ENCODE data around the gene KCNV2.

Gene KCNV2

GRCh38 chr9:2727374-2727773 is 10.1 kb downstream of the KCNV2 start:
- H3K4me2 ChIP-seq (ENCODE audit: insufficient read depth, low read length, poor library complexity, severe bottlenecking), result no peak overlapping the region
- no peaks in the 10 kb centered on the region for H3K79me1 ChIP-seq (ENCODE audit: low read depth, low read length)
- no peak overlapping the region for H3K18ac ChIP-seq (ENCODE audit: low read length)
- DNase-seq (ENCODE audit: low spot score), result no peak
- H2BK12ac ChIP-seq (ENCODE audit: low read length), result no peak overlapping the region
- no peak overlapping the region for H3K14ac ChIP-seq (ENCODE audit: low read length)
- no peaks in the 10 kb centered on the region for H3K27me3 ChIP-seq (ENCODE audit: control insufficient read depth in 3 of 3, insufficient read depth in 3 of 3, low read depth in 1 of 3, low read length in 3 of 3)
- no peaks in the 10 kb centered on the region for H3K36me3 ChIP-seq (replicated peaks in 1 of 2; ENCODE audit: control insufficient read depth in 2 of 2, insufficient read depth in 2 of 2, low read length in 2 of 2)
- H2AK5ac ChIP-seq (ENCODE audit: low read depth, low read length), result no peak overlapping the region
- WGBS, 2 donors (ENCODE audit: extremely low coverage in 2 of 2, insufficient read length in 2 of 2, insufficient replicate concordance in 1 of 2), result no CpG with 5 or more reads among the region's 2 CpGs
- no peak overlapping the region for H3K4ac ChIP-seq (ENCODE audit: low read length)
- no peak overlapping the region for H3K23ac ChIP-seq (ENCODE audit: low read depth, low read length, poor library complexity)
- no peak overlapping the region for H2BK15ac ChIP-seq (ENCODE audit: low read length)
- H3K9me3 ChIP-seq (replicated peaks in 1 of 2; ENCODE audit: control insufficient read depth in 2 of 2, insufficient read depth in 1 of 2, low read depth in 1 of 2, low read length in 2 of 2), result no peaks in the 10 kb centered on the region
- no peak overlapping the region for H4K91ac ChIP-seq (ENCODE audit: low read depth, low read length, poor library complexity)
- no peak overlapping the region for H3K4me3 ChIP-seq (ENCODE audit: low read length in 2 of 2)
- peaks cover 6 to 14% of the 10 kb centered on the region in 2 donors for H3K4me1 ChIP-seq (ENCODE audit: control insufficient read depth in 2 of 2, insufficient read depth in 1 of 2, low read depth in 1 of 2, low read length in 2 of 2)
- no peak overlapping the region for H4K8ac ChIP-seq (ENCODE audit: low read depth, low read length)
- H3K9ac ChIP-seq (ENCODE audit: low read depth, low read length, poor library complexity), result no peak overlapping the region
- no peak overlapping the region for H2AFZ ChIP-seq (ENCODE audit: low read length)
- no peak overlapping the region for H2BK120ac ChIP-seq (ENCODE audit: low read depth, low read length)
- H3K27ac ChIP-seq (replicated peaks; ENCODE audit: low read length), result no peak overlapping the region
- H2BK5ac ChIP-seq (ENCODE audit: low read length), result no peak overlapping the region

GRCh38 chr9:2727966-2728613 is 10.8 kb downstream of the KCNV2 start:
- Histone ChIP-seq H2BK12ac (ENCODE audit: low read length) (no peak overlapping the region), H2BK5ac (ENCODE audit: low read length) (no peak overlapping the region), H2AFZ (ENCODE audit: low read length) (no peak overlapping the region), H3K4ac (ENCODE audit: low read length) (no peak overlapping the region), H3K18ac (ENCODE audit: low read length) (no peak overlapping the region), H3K9ac (ENCODE audit: low read depth, low read length, poor library complexity) (no peak overlapping the region), H3K36me3 (replicated peaks in 1 of 2; ENCODE audit: control insufficient read depth in 2 of 2, insufficient read depth in 2 of 2, low read length in 2 of 2) (no peaks in the 10 kb centered on the region), H3K27ac (replicated peaks; ENCODE audit: low read length) (no peak overlapping the region), H3K23ac (ENCODE audit: low read depth, low read length, poor library complexity) (no peak overlapping the region), H4K91ac (ENCODE audit: low read depth, low read length, poor library complexity) (no peak overlapping the region), H3K4me1 (ENCODE audit: control insufficient read depth in 2 of 2, insufficient read depth in 1 of 2, low read depth in 1 of 2, low read length in 2 of 2) (peaks cover under 1 to 12% of the 10 kb centered on the region in 2 donors), H3K9me3 (replicated peaks in 1 of 2; ENCODE audit: control insufficient read depth in 2 of 2, insufficient read depth in 1 of 2, low read depth in 1 of 2, low read length in 2 of 2) (no peaks in the 10 kb centered on the region), H3K27me3 (ENCODE audit: control insufficient read depth in 3 of 3, insufficient read depth in 3 of 3, low read depth in 1 of 3, low read length in 3 of 3) (no peaks in the 10 kb centered on the region), H4K8ac (ENCODE audit: low read depth, low read length) (no peak overlapping the region), H2AK5ac (ENCODE audit: low read depth, low read length) (no peak overlapping the region), H2BK15ac (ENCODE audit: low read length) (no peak overlapping the region), H3K79me1 (ENCODE audit: low read depth, low read length) (no peaks in the 10 kb centered on the region), H3K4me2 (ENCODE audit: insufficient read depth, low read length, poor library complexity, severe bottlenecking) (no peak overlapping the region), H3K14ac (ENCODE audit: low read length) (no peak overlapping the region), H2BK120ac (ENCODE audit: low read depth, low read length) (no peak overlapping the region), H3K4me3 (ENCODE audit: low read length in 2 of 2) (no peak overlapping the region)
- no CpG with 5 or more reads among the region's 5 CpGs for WGBS, 2 donors (ENCODE audit: extremely low coverage in 2 of 2, insufficient read length in 2 of 2, insufficient replicate concordance in 1 of 2)
- DNase-seq (ENCODE audit: low spot score), result no peak

DNA sequence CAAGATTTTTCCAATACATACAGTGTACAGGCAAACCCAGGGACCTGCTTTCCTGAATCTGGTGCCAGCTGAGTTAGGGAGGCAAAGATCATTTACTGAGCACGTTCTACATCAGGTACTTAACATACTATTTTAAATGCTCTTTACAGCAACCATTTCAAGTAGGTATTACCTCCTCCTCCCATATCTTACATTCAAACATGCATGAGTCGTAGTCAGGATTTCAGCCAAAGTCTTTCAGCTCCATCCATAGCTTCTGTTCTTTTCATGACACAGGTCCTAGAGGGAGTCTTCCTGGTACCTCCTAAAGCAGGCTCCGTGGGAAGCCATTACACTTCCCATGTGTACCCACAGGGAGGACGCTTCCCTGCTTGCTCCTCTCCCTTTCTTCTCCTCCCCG is 11.7 kb downstream of the KCNV2 start:
- Histone ChIP-seq H2AK5ac (ENCODE audit: low read depth, low read length) (no peak overlapping the region), H2BK15ac (ENCODE audit: low read length) (no peak overlapping the region), H3K18ac (ENCODE audit: low read length) (no peak overlapping the region), H3K14ac (ENCODE audit: low read length) (no peak overlapping the region), H3K79me1 (ENCODE audit: low read depth, low read length) (no peaks in the 10 kb centered on the region), H2BK12ac (ENCODE audit: low read length) (no peak overlapping the region), H4K8ac (ENCODE audit: low read depth, low read length) (no peak overlapping the region), H3K4me3 (ENCODE audit: low read length in 2 of 2) (no peak overlapping the region), H3K4ac (ENCODE audit: low read length) (no peak overlapping the region), H3K27ac (replicated peaks; ENCODE audit: low read length) (no peak overlapping the region), H2AFZ (ENCODE audit: low read length) (no peak overlapping the region), H3K4me1 (ENCODE audit: control insufficient read depth in 2 of 2, insufficient read depth in 1 of 2, low read depth in 1 of 2, low read length in 2 of 2) (peaks cover 0 to 11% of the 10 kb centered on the region in 2 donors), H3K23ac (ENCODE audit: low read depth, low read length, poor library complexity) (no peak overlapping the region), H3K9me3 (replicated peaks in 1 of 2; ENCODE audit: control insufficient read depth in 2 of 2, insufficient read depth in 1 of 2, low read depth in 1 of 2, low read length in 2 of 2) (no peaks in the 10 kb centered on the region), H3K36me3 (replicated peaks in 1 of 2; ENCODE audit: control insufficient read depth in 2 of 2, insufficient read depth in 2 of 2, low read length in 2 of 2) (no peaks in the 10 kb centered on the region), H3K27me3 (ENCODE audit: control insufficient read depth in 3 of 3, insufficient read depth in 3 of 3, low read depth in 1 of 3, low read length in 3 of 3) (no peaks in the 10 kb centered on the region), H2BK5ac (ENCODE audit: low read length) (no peak overlapping the region), H3K4me2 (ENCODE audit: insufficient read depth, low read length, poor library complexity, severe bottlenecking) (no peak overlapping the region), H3K9ac (ENCODE audit: low read depth, low read length, poor library complexity) (no peak overlapping the region), H4K91ac (ENCODE audit: low read depth, low read length, poor library complexity) (no peak overlapping the region), H2BK120ac (ENCODE audit: low read depth, low read length) (no peak overlapping the region)
- no CpG with 5 or more reads among the region's 5 CpGs for WGBS, 2 donors (ENCODE audit: extremely low coverage in 2 of 2, insufficient read length in 2 of 2, insufficient replicate concordance in 1 of 2)
- DNase-seq (ENCODE audit: low spot score), result no peak

DNA sequence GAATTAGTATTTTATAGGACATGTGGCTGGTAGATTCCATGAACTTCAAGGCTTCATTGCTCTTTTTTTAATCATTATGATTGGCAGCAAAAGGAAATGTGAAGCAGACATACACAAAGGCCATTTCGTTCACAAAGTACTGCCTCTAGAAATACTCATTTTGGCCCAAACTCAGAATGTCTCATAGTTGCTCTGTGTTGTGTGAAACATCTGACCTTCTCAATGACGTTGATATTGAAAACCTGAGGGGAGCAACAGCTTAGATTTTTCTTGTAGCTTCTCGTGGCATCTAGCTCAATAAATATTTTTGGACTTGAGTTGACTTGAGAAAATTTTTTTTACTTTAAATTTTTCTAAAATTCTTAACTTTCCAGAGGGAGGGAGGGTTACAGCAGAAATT is 12.4 kb downstream of the KCNV2 start:
- H3K27ac ChIP-seq (replicated peaks; ENCODE audit: low read length), result no peak overlapping the region
- no CpG with 5 or more reads among the region's 3 CpGs for WGBS, 2 donors (ENCODE audit: extremely low coverage in 2 of 2, insufficient read length in 2 of 2, insufficient replicate concordance in 1 of 2)
- H3K4me3 ChIP-seq (ENCODE audit: low read length in 2 of 2), result no peak overlapping the region
- no peak overlapping the region for H2AK5ac ChIP-seq (ENCODE audit: low read depth, low read length)
- no peak overlapping the region for H3K23ac ChIP-seq (ENCODE audit: low read depth, low read length, poor library complexity)
- H3K9ac ChIP-seq (ENCODE audit: low read depth, low read length, poor library complexity), result no peak overlapping the region
- no peak overlapping the region for H4K91ac ChIP-seq (ENCODE audit: low read depth, low read length, poor library complexity)
- no peaks in the 10 kb centered on the region for H3K9me3 ChIP-seq (replicated peaks in 1 of 2; ENCODE audit: control insufficient read depth in 2 of 2, insufficient read depth in 1 of 2, low read depth in 1 of 2, low read length in 2 of 2)
- H3K18ac ChIP-seq (ENCODE audit: low read length), result no peak overlapping the region
- no peak overlapping the region for H2BK12ac ChIP-seq (ENCODE audit: low read length)
- H2BK15ac ChIP-seq (ENCODE audit: low read length), result no peak overlapping the region
- H4K8ac ChIP-seq (ENCODE audit: low read depth, low read length), result no peak overlapping the region
- H3K4ac ChIP-seq (ENCODE audit: low read length), result no peak overlapping the region
- no peaks in the 10 kb centered on the region for H3K79me1 ChIP-seq (ENCODE audit: low read depth, low read length)
- peaks cover 0 to 3% of the 10 kb centered on the region in 2 donors for H3K36me3 ChIP-seq (replicated peaks in 1 of 2; ENCODE audit: control insufficient read depth in 2 of 2, insufficient read depth in 2 of 2, low read length in 2 of 2)
- no peak overlapping the region for H2BK120ac ChIP-seq (ENCODE audit: low read depth, low read length)
- H3K4me2 ChIP-seq (ENCODE audit: insufficient read depth, low read length, poor library complexity, severe bottlenecking), result no peak overlapping the region
- no peak overlapping the region for H2BK5ac ChIP-seq (ENCODE audit: low read length)
- peaks cover 0 to 11% of the 10 kb centered on the region in 2 donors for H3K4me1 ChIP-seq (ENCODE audit: control insufficient read depth in 2 of 2, insufficient read depth in 1 of 2, low read depth in 1 of 2, low read length in 2 of 2)
- DNase-seq (ENCODE audit: low spot score), result no peak
- no peak overlapping the region for H2AFZ ChIP-seq (ENCODE audit: low read length)
- no peaks in the 10 kb centered on the region for H3K27me3 ChIP-seq (ENCODE audit: control insufficient read depth in 3 of 3, insufficient read depth in 3 of 3, low read depth in 1 of 3, low read length in 3 of 3)
- H3K14ac ChIP-seq (ENCODE audit: low read length), result no peak overlapping the region
